Fibroblast of lung (primary cell): ENCODE data around the gene SEMA3B.

Source experiments
- EZH2 ChIP-seq: IDR thresholded peaks from 2 replicates; pipeline ENCODE4 v1.5.1; 2012; ENCODE audit warnings: low read length, control low read depth, mild to moderate bottlenecking; ENCODE audit errors: missing control alignments
- TF ChIP-seq, protein P1 (sequence below), 2 donors: IDR thresholded peaks in 1 of 2; conservative IDR thresholded peaks in 1 of 2; 1 replicate in 1 of 2; 2 replicates in 1 of 2; pipeline ENCODE4 v1.5.1; 2011 to 2012; ENCODE audit warnings: low read length in 2 of 2, control low read depth in 1 of 2, inconsistent platforms in 1 of 2, low read depth in 1 of 2, mild to moderate bottlenecking in 1 of 2

DNA sequence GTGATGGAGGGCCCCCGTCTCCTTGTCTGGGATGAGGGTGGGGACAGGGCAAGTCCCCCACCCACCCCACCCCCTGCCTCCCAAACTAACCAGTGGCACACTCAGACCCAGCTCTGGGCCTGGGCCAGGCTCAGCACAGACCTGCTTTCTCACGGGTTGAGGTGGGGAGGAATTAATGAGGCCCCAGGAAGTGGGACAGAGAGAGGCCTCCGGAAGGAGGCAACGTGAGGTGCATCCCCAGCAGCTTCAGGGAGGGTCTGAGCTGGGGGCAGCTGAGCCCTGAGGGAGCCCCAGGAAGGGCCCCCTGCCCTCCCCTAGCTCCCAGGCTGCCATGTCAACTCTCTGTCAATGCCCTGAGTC lies 47.9 kb upstream of the SEMA3B start:
- TF ChIP-seq, protein P1, sequence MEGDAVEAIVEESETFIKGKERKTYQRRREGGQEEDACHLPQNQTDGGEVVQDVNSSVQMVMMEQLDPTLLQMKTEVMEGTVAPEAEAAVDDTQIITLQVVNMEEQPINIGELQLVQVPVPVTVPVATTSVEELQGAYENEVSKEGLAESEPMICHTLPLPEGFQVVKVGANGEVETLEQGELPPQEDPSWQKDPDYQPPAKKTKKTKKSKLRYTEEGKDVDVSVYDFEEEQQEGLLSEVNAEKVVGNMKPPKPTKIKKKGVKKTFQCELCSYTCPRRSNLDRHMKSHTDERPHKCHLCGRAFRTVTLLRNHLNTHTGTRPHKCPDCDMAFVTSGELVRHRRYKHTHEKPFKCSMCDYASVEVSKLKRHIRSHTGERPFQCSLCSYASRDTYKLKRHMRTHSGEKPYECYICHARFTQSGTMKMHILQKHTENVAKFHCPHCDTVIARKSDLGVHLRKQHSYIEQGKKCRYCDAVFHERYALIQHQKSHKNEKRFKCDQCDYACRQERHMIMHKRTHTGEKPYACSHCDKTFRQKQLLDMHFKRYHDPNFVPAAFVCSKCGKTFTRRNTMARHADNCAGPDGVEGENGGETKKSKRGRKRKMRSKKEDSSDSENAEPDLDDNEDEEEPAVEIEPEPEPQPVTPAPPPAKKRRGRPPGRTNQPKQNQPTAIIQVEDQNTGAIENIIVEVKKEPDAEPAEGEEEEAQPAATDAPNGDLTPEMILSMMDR (conservative IDR thresholded peaks at IDR 0.05 in 1 of 2, IDR thresholded peaks at IDR 0.05 in 1 of 2; ENCODE audit: low read depth in 1 of 2, low read length in 2 of 2), result no peak
- no peak for TF ChIP-seq EZH2
